SU-DHL-6 (cell line): ENCODE data around the gene TOR3A.

ENCODE experiments used
- CTCF ChIP-seq: fragments of 200-600 bp; sonication (generic); IDR thresholded peaks from one replicate; pipeline ENCODE4 v1.5.1; 2017; ENCODE audit warnings: antibody characterized with exemption, mild to moderate bottlenecking, low read length, moderate library complexity; ENCODE audit not compliant: insufficient read depth, poor library complexity, severe bottlenecking
- EZH2phosphoT487 ChIP-seq: fragments of 200-600 bp; sonication (generic), shearing (Covaris generic); conservative IDR thresholded peaks from 2 replicates; pipeline ENCODE4 v1.6.1; 2018; ENCODE audit warnings: mild to moderate bottlenecking, antibody characterized with exemption, low read length, moderate library complexity, mixed read lengths

DNA sequence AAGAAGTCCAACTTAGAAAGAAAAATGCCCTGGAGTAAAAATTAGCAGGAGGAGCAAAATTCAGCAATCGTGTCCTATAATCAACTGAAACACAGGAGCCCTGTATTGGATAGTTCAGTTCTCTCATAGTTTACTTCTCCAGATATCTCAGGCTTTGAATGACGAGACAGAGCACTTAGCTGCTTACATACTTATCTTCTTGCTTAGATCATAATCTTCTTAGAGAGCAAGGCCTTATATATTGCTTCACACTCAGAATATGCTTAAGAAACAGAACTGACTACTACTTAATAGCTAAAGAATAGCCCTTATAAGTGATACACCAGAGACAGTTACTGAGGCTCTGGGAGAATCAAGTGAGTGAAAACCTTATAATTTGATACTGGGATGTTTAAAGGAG, 38.9 kb downstream of the TOR3A start:
- TF ChIP-seq CTCF (no peak), EZH2phosphoT487 (no peak)
